Heart left ventricle (tissue), 16 donors: Measurements from ENCODE around the gene TRIP6. TPM values are rescaled to one million over a fixed set of nuclear protein-coding genes. Genes with fewer than 3 reads are reported as not detected.

Experiments
- ATAC-seq, 4 donors: fragments of 200-7000 bp; cut with Tn5 transposase; one replicate each; pipeline ENCODE4 v1.9.1; 2020 to 2022; ENCODE audit warnings: moderate library complexity in 4 of 4, mild to moderate bottlenecking in 3 of 4, moderate number of reproducible peaks in 1 of 4
- DNase-seq, 5 donors: peaks; one replicate each; pipeline ENCODE4 v3.0.0-alpha.2; 2020
- H3K27ac ChIP-seq, 12 donors: fragments of 200-600 bp; sonication (generic) in 4 of 12; one replicate each; pipeline versions ENCODE4 v1.5.0 to v1.8.0; 2016 to 2022; ENCODE audit warnings: mild to moderate bottlenecking in 2 of 12
- H3K27me3 ChIP-seq, 9 donors: fragments of 200-600 bp; sonication (generic) in 2 of 9; one replicate each; pipeline versions ENCODE4 v1.5.1 to v1.8.0; 2016 to 2022; ENCODE audit warnings: mild to moderate bottlenecking in 3 of 9
- H3K36me3 ChIP-seq, 9 donors: fragments of 200-600 bp; sonication (generic) in 2 of 9; one replicate each; pipeline versions ENCODE4 v1.5.0 to v1.8.0; 2018 to 2022; ENCODE audit warnings: mild to moderate bottlenecking in 2 of 9
- H3K4me1 ChIP-seq, 12 donors: fragments of 200-600 bp; sonication (generic) in 4 of 12; one replicate each; pipeline versions ENCODE4 v1.5.0 to v1.8.0; 2016 to 2022; ENCODE audit warnings: mild to moderate bottlenecking in 3 of 12
- H3K4me3 ChIP-seq, 12 donors: fragments of 200-600 bp; sonication (generic) in 4 of 12; one replicate each; pipeline versions ENCODE4 v1.5.0 to v1.8.0; 2017 to 2022; ENCODE audit warnings: mild to moderate bottlenecking in 9 of 12, moderate library complexity in 4 of 12
- H3K9me3 ChIP-seq, 12 donors: fragments of 200-600 bp; sonication (generic) in 4 of 12; one replicate each; pipeline versions ENCODE4 v1.5.0 to v1.8.0; 2016 to 2022; ENCODE audit warnings: mild to moderate bottlenecking in 1 of 12
- POLR2A ChIP-seq, 2 donors: fragments of 450-650 bp; IDR thresholded peaks; one replicate each; pipeline ENCODE4 v1.6.1; 2017; ENCODE audit warnings: antibody characterized with exemption in 2 of 2, mild to moderate bottlenecking in 2 of 2, moderate library complexity in 2 of 2
- WGBS, 4 donors: extraction: QIAGEN DNeasy Blood & Tissue Kit in 2 of 4; methylation state at CpG; one replicate each; pipeline versions ENCODE4 v1.1.5 to v1.1.7; 2013 to 2018; 5-methylcytosine and 5-hydroxymethylcytosine counted together
- intact Hi-C, 10 donors: fragments of 100-400 bp; cut with DNase I; formaldehyde crosslinking; loops; one replicate each; pipeline versions ENCODE4 v1.11.1 to v1.14.2; 2022
- polyA plus RNA-seq, 2 donors: library from polyadenylated mRNA; stranded (reverse); fragments of 200-250 nt; gene quantifications; one replicate each; pipeline ENCODE4 v1.2.3, GENCODE V29; 2013
- total RNA-seq, 9 donors: library from RNA; depleted of rRNA in 2 of 9; stranded (reverse); fragments of >200 nt in 2 of 9; fragmentation: NEBNext Ultra II Directional in 3 of 9; extraction: Animal tissue kit (Norgen Biotek cat#: 25700) in 3 of 9; gene quantifications; one replicate each; pipeline versions ENCODE4 v1.1.0 to v1.2.4, GENCODE V29; 2016 to 2023
- TF ChIP-seq, protein P1 (sequence below), 12 donors: fragments of 200-600 bp; sonication (generic) in 4 of 12; IDR thresholded peaks; one replicate each; pipeline versions ENCODE4 v1.5.0 to v1.8.0; 2018 to 2022; ENCODE audit warnings: antibody characterized with exemption in 12 of 12, mild to moderate bottlenecking in 5 of 12
- donor health status: ischemic (EF 13 %, LVEDD 7.1; RV severe dilation, severe dysfunction).
- donor health status: healthy with polysubstance abuse.
- donor health status: DM: no; HTN: yes; CAD: no.
- donor health status: DM: no; HTN: no; CAD: no.
- donor health status: ischemic (EF 25% LVEDD 6.9; RV normal size, moderate dysfunction).
- donor health status: ischemic (EF 25% LVEDD 5.7; RV mildly dilated, moderate dysfunction).
- donor health status: healthy.
- donor health status: DM: yes; HTN: yes; CAD: no.
- donor health status: ischemic (EF 35%, LVEDD 5.7; RV mildly dilated, moderate dysfunction).
- donor health status: nonischemic (EF 11% LVEDD 7.7; RV severe dilation, severe dysfunction).
- donor health status: DM: yes; HTN: yes; CAD: no.
- donor health status: PGD.
- donor health status: ischemic (EF 29% LVEDD 5.4; RV normal size, mild dysfunction).
- donor health status: nonischemic (EF 23%, LVEDD 6.1; RV moderate dilation, normal function).

Gene TRIP6
- total and polyA plus RNA-seq, 11 donors: 9.2 to 37.3 (median 17.1) TPM

DNA sequence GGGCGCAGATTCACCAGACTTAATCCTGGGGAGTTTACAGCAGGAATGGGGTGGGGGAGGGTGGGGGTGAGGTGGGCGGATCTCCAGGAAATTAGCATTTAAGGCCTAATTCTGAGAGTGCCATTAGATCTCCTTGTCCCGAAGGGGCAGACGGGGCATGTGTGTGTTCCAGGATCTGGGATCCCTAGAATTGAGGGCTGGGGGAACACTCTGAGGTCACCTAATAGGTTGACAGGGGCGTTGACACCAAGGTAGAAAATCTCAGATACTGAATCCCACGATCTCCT, 30.4 kb upstream of the TRIP6 start:
- intact Hi-C loops: loop anchor here in 4 of 10 donors (1.0 to 5.0 kb wide), 2 partner anchors 8 to 34 kb away; no protein-coding TSS in a partner anchor
- Histone ChIP-seq H3K4me1 (peaks cover 0 to 24% (median 7%) of the 10 kb centered on the region in 12 donors), H3K36me3 (no peaks in the 10 kb centered on the region), H3K4me3 (peak overlapping the region; percentile 9 to 59 (median 50)), H3K9me3 (no peaks in the 10 kb centered on the region), H3K27me3 (no peaks in the 10 kb centered on the region), H3K27ac (peak overlapping the region; percentile 80 to 95 (median 90))
- 27 to 44% (median 38%) methylated on average over 6 of the region's 6 CpGs for WGBS, 4 donors
- ATAC-seq (no peak), DNase-seq (no peak)
- TF ChIP-seq, protein P1, sequence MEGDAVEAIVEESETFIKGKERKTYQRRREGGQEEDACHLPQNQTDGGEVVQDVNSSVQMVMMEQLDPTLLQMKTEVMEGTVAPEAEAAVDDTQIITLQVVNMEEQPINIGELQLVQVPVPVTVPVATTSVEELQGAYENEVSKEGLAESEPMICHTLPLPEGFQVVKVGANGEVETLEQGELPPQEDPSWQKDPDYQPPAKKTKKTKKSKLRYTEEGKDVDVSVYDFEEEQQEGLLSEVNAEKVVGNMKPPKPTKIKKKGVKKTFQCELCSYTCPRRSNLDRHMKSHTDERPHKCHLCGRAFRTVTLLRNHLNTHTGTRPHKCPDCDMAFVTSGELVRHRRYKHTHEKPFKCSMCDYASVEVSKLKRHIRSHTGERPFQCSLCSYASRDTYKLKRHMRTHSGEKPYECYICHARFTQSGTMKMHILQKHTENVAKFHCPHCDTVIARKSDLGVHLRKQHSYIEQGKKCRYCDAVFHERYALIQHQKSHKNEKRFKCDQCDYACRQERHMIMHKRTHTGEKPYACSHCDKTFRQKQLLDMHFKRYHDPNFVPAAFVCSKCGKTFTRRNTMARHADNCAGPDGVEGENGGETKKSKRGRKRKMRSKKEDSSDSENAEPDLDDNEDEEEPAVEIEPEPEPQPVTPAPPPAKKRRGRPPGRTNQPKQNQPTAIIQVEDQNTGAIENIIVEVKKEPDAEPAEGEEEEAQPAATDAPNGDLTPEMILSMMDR (IDR thresholded peaks at IDR 0.05): no peak
- TF ChIP-seq POLR2A (IDR thresholded peaks at IDR 0.05): no peak

DNA sequence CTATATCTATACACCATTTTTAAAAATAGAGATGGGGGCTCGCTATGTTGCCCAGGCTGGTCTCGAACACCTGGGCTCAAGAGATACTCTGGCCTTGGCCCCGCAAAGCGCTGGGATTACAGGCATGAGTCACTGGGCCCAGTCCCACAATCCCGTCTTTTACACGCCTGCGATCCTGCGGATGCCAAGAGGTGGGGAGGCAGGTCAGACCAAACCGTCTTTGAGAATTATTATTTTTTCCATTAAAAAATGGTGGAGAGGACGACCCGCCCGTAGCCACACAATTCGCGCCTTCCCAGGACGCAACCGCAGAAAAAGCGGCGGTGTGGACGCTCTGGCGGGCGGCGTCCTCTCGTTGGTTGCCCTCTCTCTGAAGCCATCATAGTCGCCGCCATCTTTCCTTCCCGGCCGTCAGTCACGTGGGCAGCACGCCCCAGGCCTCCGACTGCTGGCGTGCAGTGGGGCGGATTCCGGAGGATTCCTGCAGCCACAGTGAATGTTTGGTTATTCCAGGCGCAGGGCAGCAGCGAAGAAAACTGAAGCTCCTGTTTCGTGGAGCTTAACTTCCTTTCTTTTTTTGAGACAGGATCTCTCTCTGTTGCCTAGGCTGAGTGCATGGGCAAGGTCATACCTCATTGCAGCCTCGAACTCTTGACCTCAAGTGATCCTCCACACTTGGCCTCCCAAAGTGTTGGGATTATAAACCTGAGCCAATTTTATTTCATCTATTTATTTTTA, 29.9 kb upstream of the TRIP6 start:
- Histone ChIP-seq H3K27ac (peak overlapping the region; percentile 80 to 95 (median 90)), H3K27me3 (no peaks in the 10 kb centered on the region), H3K4me3 (peak overlapping the region; percentile 9 to 59 (median 50)), H3K36me3 (no peaks in the 10 kb centered on the region), H3K4me1 (peaks cover 0 to 24% (median 7%) of the 10 kb centered on the region in 12 donors), H3K9me3 (no peaks in the 10 kb centered on the region)
- intact Hi-C loops: loop anchor here in 3 of 10 donors (5.0 kb wide), 1 partner anchor 35 kb away; no protein-coding TSS in a partner anchor
- 3 to 4% (median 3%) methylated on average over 31 to 37 of the region's 37 CpGs for WGBS, 4 donors
- ATAC-seq: peak; percentile 88 to 95 (median 94)
- DNase-seq: peak; percentile 93 to 96 (median 94)
- peak in 1 of 2 donors; percentile 49 for TF ChIP-seq POLR2A (IDR thresholded peaks at IDR 0.05)
- TF ChIP-seq, protein P1 (IDR thresholded peaks at IDR 0.05): peak in 1 of 12 donors; percentile 8

DNA sequence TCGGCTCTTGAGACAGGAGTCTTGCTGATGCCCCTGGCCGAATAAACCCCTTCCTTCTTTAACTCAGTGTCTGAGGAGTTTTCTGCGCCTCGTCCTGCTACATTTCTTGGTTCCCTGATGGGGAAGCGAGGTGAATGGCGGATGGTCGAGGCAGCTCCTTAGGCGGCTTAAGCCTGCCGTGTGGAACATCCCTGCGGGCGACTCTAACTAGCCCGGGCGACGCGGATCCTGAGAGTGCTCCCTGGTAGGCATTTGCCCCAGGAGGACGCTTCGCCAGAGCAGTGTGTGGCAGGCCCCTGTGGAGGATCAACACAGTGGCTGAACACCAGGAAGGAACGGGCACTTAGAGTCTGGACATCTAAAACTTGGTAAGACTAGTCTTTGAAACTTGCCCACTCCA, 27.8 kb upstream of the TRIP6 start:
- Histone ChIP-seq H3K9me3 (no peaks in the 10 kb centered on the region), H3K27ac (no peak overlapping the region), H3K4me1 (peaks cover 0 to 24% (median 8%) of the 10 kb centered on the region in 12 donors), H3K36me3 (no peaks in the 10 kb centered on the region), H3K27me3 (no peaks in the 10 kb centered on the region), H3K4me3 (no peak overlapping the region)
- WGBS, 4 donors: 95 to 96% (median 96%) methylated on average over 18 of the region's 18 CpGs
- TF ChIP-seq, protein P1 (IDR thresholded peaks at IDR 0.05): no peak
- TF ChIP-seq POLR2A (IDR thresholded peaks at IDR 0.05): no peak
- ATAC-seq: no peak
- DNase-seq: peak in 1 of 5 donors; percentile 29
- intact Hi-C loops: loop anchor here in 3 of 10 donors (5.0 kb wide), 1 partner anchor 37 kb away; no protein-coding TSS in a partner anchor

DNA sequence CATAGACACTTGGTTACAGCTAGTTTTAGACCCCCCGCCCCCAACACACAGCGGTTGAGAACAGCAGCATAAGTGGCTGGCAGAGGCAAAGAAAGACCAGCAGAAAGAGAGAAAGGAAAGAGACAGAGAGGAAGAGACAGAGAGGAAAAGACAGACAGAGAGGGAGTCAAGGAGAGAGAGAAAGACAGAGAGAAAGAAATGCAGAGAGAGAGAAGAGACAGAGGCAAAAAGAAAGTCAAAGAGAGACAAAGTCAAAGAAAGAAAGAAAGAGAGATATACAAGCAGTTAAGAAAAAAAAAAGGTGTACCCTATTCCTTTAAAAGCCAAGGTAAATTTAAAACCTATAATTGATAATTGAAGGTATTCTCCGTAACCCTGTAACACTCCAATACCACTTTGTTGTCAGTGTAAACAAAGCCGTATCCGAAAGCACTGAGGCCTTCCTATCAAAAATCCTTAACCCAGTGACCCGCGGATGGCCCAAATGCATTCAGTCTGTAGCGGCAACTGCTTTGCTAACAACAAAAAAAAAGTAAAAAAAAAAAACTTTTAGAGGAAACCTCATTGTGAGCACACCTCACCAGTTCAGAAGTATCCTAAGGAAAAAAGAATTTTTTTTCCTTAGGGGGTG, 26.6 kb upstream of the TRIP6 start:
- no peaks in the 10 kb centered on the region for H3K9me3 ChIP-seq
- WGBS, 4 donors: 73 to 80% (median 75%) methylated on average over 8 of the region's 8 CpGs
- TF ChIP-seq POLR2A (IDR thresholded peaks at IDR 0.05): no peak
- TF ChIP-seq, protein P1 (IDR thresholded peaks at IDR 0.05): no peak
- H3K4me1 ChIP-seq: peaks cover 0 to 20% (median 8%) of the 10 kb centered on the region in 12 donors
- no peaks in the 10 kb centered on the region for H3K36me3 ChIP-seq
- H3K27ac ChIP-seq: no peak overlapping the region
- no peak overlapping the region for H3K4me3 ChIP-seq
- H3K27me3 ChIP-seq: no peaks in the 10 kb centered on the region
- no peak for ATAC-seq
- DNase-seq: peak in 1 of 5 donors; percentile 1
- intact Hi-C loops: no loop called here
